B cell (primary cell): ENCODE data around the gene CHKB. TPM values are rescaled to one million over a fixed set of nuclear protein-coding genes. Genes with fewer than 3 reads are reported as not detected.

Experiments
- ATAC-seq: fragments of 200-7000 bp; cut with Tn5 transposase; one replicate; pipeline ENCODE4 v1.10.0; 2021; ENCODE audit warnings: low read depth, mild to moderate bottlenecking, moderate number of reproducible peaks, moderate library complexity
- CTCF ChIA-PET: fragments of 350-600 bp; sonication (Branson Sonifier 250); formaldehyde crosslinking; loops from one replicate; lab custom pipeline; 2021; ENCODE audit warnings: antibody characterized with exemption, inconsistent platforms; lab: Charles Lee
- POLR2A ChIA-PET: fragments of 350-600 bp; sonication (Branson Sonifier 250); formaldehyde crosslinking; loops from one replicate; lab custom pipeline; 2021; ENCODE audit warnings: antibody characterized with exemption; lab: Charles Lee
- DNase-seq: peaks from one replicate; pipeline ENCODE4 v3.0.0; 2013
- H2AFZ ChIP-seq: 2 replicates; pipeline ENCODE4 v1.6.1; 2012; ENCODE audit warnings: mild to moderate bottlenecking, low read depth, low read length; ENCODE audit not compliant: insufficient read depth, poor library complexity, severe bottlenecking
- H3K27ac ChIP-seq, 2 donors: 1 replicate in 1 of 2; 2 replicates in 1 of 2; pipeline ENCODE4 v1.5.1; 2012 to 2013; ENCODE audit warnings: low read length in 2 of 2, mild to moderate bottlenecking in 2 of 2, moderate library complexity in 1 of 2
- H3K27me3 ChIP-seq, 4 experiments: fragments of 200-600 bp in 1 of 4; sonication (generic) in 1 of 4; replicated peaks in 1 of 4; 1 replicate in 2 of 4; 2 replicates in 2 of 4; pipeline versions ENCODE4 v1.6.1 to v1.7.0; 2013 to 2016; ENCODE audit warnings: low read length in 3 of 4, mild to moderate bottlenecking in 2 of 4, mixed read lengths in 1 of 4, moderate library complexity in 1 of 4; ENCODE audit not compliant: insufficient read depth in 4 of 4, control insufficient read depth in 3 of 4; ENCODE audit errors: control extremely low read depth in 1 of 4
- H3K36me3 ChIP-seq, 2 experiments: replicated peaks in 1 of 2; 1 replicate in 1 of 2; 2 replicates in 1 of 2; pipeline versions ENCODE4 v1.6.1 to v1.7.1; 2013; ENCODE audit warnings: low read length in 1 of 2; ENCODE audit not compliant: insufficient read depth in 2 of 2, control insufficient read depth in 1 of 2; ENCODE audit errors: control extremely low read depth in 1 of 2, extremely low read depth in 1 of 2
- H3K4me1 ChIP-seq, 2 donors: fragments of 200-600 bp in 1 of 2; sonication (generic) in 1 of 2; 1 replicate in 1 of 2; 2 replicates in 1 of 2; pipeline versions ENCODE4 v1.5.1 to v1.6.1; 2013 to 2017; ENCODE audit warnings: low read length in 2 of 2; ENCODE audit not compliant: control insufficient read depth in 2 of 2, insufficient read depth in 2 of 2
- H3K4me2 ChIP-seq: replicated peaks from 2 replicates; pipeline ENCODE3; 2012; ENCODE audit warnings: mild to moderate bottlenecking, low read depth, low read length; ENCODE audit not compliant: poor library complexity, severe bottlenecking
- H3K4me3 ChIP-seq, 5 experiments: fragments of 200-600 bp in 1 of 5; sonication (generic) in 1 of 5; 1 replicate in 3 of 5; 2 replicates in 2 of 5; pipeline versions ENCODE4 v1.5.1 to v1.7.0; 2011 to 2016; ENCODE audit warnings: low read length in 4 of 5, mild to moderate bottlenecking in 4 of 5, low read depth in 2 of 5, control low read depth in 1 of 5, moderate library complexity in 1 of 5; ENCODE audit not compliant: insufficient read depth in 1 of 5; ENCODE audit errors: control extremely low read depth in 1 of 5, extremely low read depth in 1 of 5
- H3K79me2 ChIP-seq: fragments of 200-600 bp; sonication (generic); one replicate; pipeline ENCODE4 v1.6.0; 2016; ENCODE audit warnings: low read length; ENCODE audit not compliant: control insufficient read depth, insufficient read depth
- H3K9ac ChIP-seq: fragments of 200-600 bp; sonication (generic); 2 replicates; pipeline ENCODE4 v1.6.1; 2017; ENCODE audit warnings: mild to moderate bottlenecking, low read length, moderate library complexity
- H3K9me3 ChIP-seq, 3 donors: one replicate each; pipeline versions ENCODE4 v1.6.1 to v1.7.1; 2013; ENCODE audit warnings: low read length in 2 of 3; ENCODE audit not compliant: control insufficient read depth in 2 of 3, insufficient read depth in 1 of 3; ENCODE audit errors: control extremely low read depth in 1 of 3
- H4K20me1 ChIP-seq: 2 replicates; pipeline ENCODE4 v1.6.0; 2012; ENCODE audit warnings: mild to moderate bottlenecking, low read length; ENCODE audit not compliant: insufficient read depth, control insufficient read depth, poor library complexity, severe bottlenecking
- H3K27ac Mint-ChIP-seq: one replicate; pipeline ENCODE4 v1.8.0; 2021; ENCODE audit warnings: mixed read lengths
- H3K27me3 Mint-ChIP-seq: one replicate; pipeline ENCODE4 v1.8.0; 2021; ENCODE audit warnings: mixed read lengths
- H3K4me1 Mint-ChIP-seq: one replicate; pipeline ENCODE4 v1.8.0; 2021; ENCODE audit warnings: mixed read lengths
- H3K4me3 Mint-ChIP-seq: one replicate; pipeline ENCODE4 v1.8.0; 2021; ENCODE audit warnings: mixed read lengths
- H3K9me3 Mint-ChIP-seq: one replicate; pipeline ENCODE4 v1.8.0; 2022; ENCODE audit warnings: mixed read lengths; ENCODE audit not compliant: insufficient read depth
- CTCF ChIP-seq: fragments of 200-600 bp; IDR thresholded peaks from one replicate; pipeline ENCODE4 v1.8.0; 2022; ENCODE audit warnings: antibody characterized with exemption, mild to moderate bottlenecking
- EZH2 ChIP-seq: IDR thresholded peaks from 2 replicates; pipeline ENCODE4 v1.6.1; 2012; ENCODE audit warnings: borderline replicate concordance, low read depth, mild to moderate bottlenecking, moderate library complexity, low read length; ENCODE audit not compliant: insufficient read depth, poor library complexity, severe bottlenecking
- WGBS: methylation state at CpG from one replicate; pipeline ENCODE4 v1.1.5; 2013; ENCODE audit warnings: missing lambda C conversion rate; ENCODE audit not compliant: insufficient coverage; 5-methylcytosine and 5-hydroxymethylcytosine counted together
- intact Hi-C: fragments of 100-400 bp; cut with micrococcal nuclease; formaldehyde crosslinking; loops from one replicate; pipeline ENCODE4 v1.10.0; 2022
- polyA plus RNA-seq: library from polyadenylated mRNA; depleted of rRNA; stranded (reverse); fragments of >200 nt; gene quantifications from 2 replicates; pipeline ENCODE4 v1.2.3, GENCODE V29; 2012
- total RNA-seq, 2 donors: library from RNA; stranded (reverse); fragments of 120-200 nt in 1 of 2; gene quantifications; 1 replicate in 1 of 2; 2 replicates in 1 of 2; pipeline versions ENCODE4 v1.2.3 to v1.2.4, GENCODE V29; 2013 to 2022

Gene CHKB
- total and polyA plus RNA-seq, 2 donors (not counting 1 experiment from before 2014, with no cell fraction given): 238 to 309 TPM

- peaks cover 46% of the 10 kb centered on the region for H3K4me1 Mint-ChIP-seq
- Histone ChIP-seq H3K4me2 (peak overlapping the region; percentile 80), H3K9me3 (no peaks in the 10 kb centered on the region), H3K27me3 (no peaks in the 10 kb centered on the region), H3K79me2 (no peaks in the 10 kb centered on the region), H3K9ac (peak overlapping the region; percentile 51), H4K20me1 (no peaks in the 10 kb centered on the region), H3K4me3 (peak overlapping the region in 4 of 5 experiments; percentile 12 to 49 (median 33)), H3K4me1 (peaks cover 42 to 63% of the 10 kb centered on the region in 2 donors), H3K27ac (peak overlapping the region; percentile 72 to 75), H3K36me3 (no peaks in the 10 kb centered on the region), H2AFZ (peak overlapping the region; percentile 49)
- peak overlapping the region; percentile 45 for H3K4me3 Mint-ChIP-seq
- no peaks in the 10 kb centered on the region for H3K27me3 Mint-ChIP-seq
- 7% methylated on average over 50 of the region's 52 CpGs for WGBS
- ChIA-PET POLR2A (interaction anchor here (0.6 to 1.8 kb wide), 6 partner anchors 11 to 23 kb away, joined by 3 to 10 read pairs (median 4); partner anchors contain the start of genes SCO2 and TYMP), CTCF (interaction anchor here (0.9 to 2.2 kb wide), 5 partner anchors 10 to 20 kb away, joined by 4 to 11 read pairs (median 4); partner anchors contain the start of genes SCO2, SYCE3 and TYMP)
- intact Hi-C loops: loop anchor here (2.0 kb wide), 3 partner anchors 17 to 77 kb away; partner anchors contain the start of gene NCAPH2
- peak overlapping the region; percentile 90 for H3K27ac Mint-ChIP-seq
- peak; percentile 90 for DNase-seq
- no peaks in the 10 kb centered on the region for H3K9me3 Mint-ChIP-seq
- ATAC-seq: peak; percentile 46
- peak; percentile 79 for TF ChIP-seq CTCF
- no peak for TF ChIP-seq EZH2
These were observed 38.4 kb downstream of the CHKB start for GRCh38 chr22:50544078-50544745.
